SHP77 (cell line): Measurements from ENCODE around the gene IPO13.

ENCODE experiments used
- DNase-seq, 2 experiments: peaks; one replicate each; lab custom pipeline; 2025; lab: John Stamatoyannopoulos, UW

IPO13 gene

DNA sequence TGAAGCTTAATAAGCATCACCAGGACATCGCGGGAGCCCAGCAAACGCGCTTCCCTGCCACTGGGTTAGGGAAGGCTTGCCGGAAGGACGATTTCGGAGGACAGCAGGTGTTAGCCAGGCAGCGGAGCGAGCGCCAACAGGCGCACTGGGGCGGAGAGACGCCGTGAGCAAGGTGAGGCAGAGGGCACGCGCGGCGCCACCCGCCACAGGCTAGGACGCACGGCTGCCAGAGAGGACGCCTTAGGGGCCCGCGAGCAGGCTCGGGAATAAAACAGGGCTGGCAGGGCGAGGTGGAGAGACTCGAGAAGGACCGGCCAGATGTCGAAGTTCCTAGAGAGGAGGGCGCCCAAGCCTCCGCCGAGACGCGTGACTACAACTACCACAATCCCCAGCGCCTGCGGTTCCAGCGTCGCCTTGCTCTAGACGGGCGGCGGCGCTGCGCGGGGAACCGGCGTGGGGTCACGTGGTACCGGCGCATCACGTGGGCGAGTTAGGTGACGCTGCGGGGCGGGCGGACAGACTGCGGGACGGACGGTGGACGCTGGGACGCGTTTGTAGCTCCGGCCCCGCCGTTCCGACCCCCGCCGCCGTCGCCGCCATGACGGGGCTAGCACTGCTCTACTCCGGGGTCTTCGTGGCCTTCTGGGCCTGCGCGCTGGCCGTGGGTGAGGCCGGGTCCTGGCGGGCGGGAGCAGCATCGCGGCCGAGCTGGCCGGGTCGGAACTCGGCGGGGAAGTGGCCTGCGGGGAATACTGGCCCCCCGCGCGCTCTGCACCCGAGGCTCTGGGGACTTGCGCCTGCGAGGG is 27.9 kb downstream of the IPO13 start, which contains the start of gene ATP6V0B:
TSS of gene ATP6V0B (plus strand) at position 518 of the 806 bp plus-strand sequence. CDS start at position 599, 81 bp downstream.
- DNase-seq: peak; percentile 85 to 94

DNA sequence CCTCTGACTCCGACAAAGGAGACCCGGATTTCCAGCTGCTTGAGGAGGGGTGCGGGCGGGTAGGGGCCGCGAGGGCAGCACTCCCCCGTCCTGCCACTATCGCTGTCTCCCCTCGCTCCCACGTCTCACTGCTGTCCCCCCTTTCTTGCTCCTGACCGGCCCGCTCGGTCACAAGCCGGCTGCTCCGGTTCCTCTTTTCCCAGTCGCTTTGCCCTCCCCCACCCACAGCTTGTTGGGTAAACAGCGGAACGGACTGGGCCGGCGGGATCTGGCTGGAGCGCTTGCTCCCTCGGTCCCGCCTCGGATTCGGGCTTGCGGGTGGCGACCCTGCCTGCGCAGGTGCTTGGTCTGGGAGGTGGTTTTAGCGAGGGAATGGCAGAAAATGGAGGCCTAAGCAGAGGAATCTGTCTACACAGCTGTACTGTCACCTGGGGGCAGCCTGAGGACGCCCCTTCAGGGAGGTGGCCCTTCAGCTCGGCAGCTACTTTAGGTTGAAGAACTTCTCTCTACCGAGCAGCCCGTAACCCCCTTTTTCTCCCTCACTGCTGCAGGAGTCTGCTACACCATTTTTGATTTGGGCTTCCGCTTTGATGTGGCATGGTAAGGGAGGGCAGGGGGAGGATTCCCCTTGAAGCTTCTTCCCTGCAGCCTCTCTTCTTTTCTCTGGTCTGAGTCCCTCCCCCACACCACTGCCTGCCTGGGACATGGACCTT is 28.7 kb downstream of the IPO13 start:
- DNase-seq: no peak

DNA sequence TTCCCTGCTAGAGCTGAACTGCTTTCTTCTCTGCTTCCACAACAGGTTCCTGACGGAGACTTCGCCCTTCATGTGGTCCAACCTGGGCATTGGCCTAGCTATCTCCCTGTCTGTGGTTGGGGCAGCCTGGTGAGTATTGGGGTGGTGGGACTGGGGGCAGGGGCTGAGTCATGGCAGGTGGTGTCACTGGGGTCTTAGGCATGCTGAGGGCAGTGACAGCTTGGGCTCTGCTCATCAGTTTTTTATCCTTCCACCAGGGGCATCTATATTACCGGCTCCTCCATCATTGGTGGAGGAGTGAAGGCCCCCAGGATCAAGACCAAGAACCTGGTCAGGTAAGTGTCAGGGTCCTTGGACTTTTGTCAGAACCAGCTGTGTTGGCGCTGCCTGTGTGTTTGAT is 29.3 kb downstream of the IPO13 start:
- no peak for DNase-seq

DNA sequence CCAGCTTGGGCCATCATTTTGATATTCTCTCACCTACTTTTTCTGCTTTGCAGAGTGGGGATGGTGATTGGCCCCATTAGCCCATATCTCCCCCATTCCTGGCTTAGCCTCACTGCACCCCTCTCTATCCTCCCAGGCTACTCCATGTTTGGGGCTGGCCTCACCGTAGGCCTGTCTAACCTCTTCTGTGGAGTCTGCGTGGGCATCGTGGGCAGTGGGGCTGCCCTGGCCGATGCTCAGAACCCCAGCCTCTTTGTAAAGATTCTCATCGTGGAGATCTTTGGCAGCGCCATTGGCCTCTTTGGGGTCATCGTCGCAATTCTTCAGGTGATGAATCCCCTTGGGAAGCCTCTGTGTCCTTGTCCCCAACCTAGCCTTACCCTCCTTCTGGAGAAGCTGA is 30.1 kb downstream of the IPO13 start:
- no peak for DNase-seq

GRCh38 chr1:43977376-43978263 is 30.9 kb downstream of the IPO13 start:
- no peak for DNase-seq

GRCh38 chr1:43978264-43978550 is 31.5 kb downstream of the IPO13 start:
- no peak for DNase-seq

DNA sequence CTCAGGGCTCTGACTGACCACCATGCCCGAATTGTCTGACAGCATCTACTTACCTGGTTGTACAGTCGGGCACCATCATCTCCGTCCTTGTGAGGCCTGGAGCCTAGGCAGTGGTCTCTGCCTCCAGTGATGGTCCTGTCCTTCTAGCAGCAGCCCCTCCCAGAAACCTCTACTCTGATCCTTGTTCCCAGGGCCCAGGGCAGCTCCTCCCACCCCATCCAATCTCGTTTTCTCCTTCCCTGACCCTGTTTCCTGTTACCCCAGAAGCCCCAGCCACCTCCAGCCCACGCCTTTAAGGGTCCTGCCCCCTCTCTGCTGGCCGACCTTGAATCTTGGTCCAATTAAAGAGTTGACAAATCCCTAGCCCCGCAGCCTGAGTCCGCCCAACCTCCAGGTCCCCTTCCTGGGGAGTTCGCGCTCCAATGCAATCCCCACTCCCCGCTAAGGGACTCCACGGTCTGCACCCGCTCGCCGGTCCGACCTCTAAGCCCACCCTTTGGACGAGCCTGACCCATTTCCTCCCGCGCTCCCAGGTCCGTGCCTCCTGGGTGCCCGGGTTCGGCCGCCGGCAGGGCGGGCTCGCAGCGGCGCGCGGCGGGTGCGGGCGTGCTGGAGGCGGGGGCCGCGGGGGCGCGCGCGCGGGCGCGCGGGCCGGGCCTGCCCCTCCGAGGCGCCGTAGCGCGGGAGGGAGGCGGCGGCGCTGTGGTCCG is 32.0 kb downstream of the IPO13 start, which contains the start of gene B4GALT2:
TSS of gene B4GALT2 (plus strand) at position 660 of the 710 bp plus-strand sequence. CDS start 1,951 bp downstream, outside the sequence.
- DNase-seq: peak in 1 of 2 experiments; percentile 39

- no peak for DNase-seq
Observed at GRCh38 chr1:43979261-43979527, 32.4 kb downstream of the IPO13 start.

GRCh38 chr1:43979528-43980254 is 32.9 kb downstream of the IPO13 start:
- no peak for DNase-seq

DNA sequence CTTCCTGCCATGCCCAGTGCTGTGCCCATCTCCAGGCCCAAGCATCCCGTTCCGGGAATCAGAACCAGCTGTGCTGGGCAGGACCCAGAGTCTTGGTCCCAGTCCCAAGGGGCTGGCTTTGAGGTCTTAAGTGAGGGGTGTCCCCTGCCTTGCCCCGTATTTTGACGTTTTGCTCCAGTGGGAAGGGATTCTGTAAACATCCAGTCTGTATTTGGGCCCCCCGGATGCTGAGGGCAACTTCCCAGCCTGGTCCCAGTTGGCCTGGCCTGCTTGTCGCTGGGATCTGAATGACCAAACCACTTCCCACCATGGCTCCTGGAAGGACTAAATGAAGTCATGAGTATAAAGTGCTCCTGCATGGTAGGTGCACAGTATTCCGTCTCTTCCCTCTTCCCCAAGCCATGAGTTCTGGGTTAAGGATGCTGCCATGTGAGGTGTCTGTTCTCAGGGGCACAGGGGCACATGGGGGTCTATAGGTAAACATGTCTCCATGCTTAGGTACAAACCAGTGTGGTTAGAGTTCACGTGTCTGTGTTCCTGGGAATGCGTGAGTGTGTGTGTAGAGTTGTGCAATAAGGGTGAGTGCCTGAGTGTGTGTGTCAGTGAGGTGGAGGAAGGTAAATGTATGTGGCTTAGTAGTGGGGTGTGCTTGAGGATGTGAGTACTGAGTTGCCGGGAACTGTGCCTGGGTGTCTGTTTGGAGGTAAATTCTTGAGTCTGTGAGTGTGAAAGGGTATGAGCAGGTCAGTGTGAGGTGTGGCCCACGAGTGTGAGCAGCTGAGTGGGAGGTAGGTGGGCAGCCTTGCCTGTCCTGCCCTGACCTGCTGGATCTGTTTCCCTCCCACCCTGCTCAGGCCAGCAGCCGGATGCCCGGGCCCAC is 33.7 kb downstream of the IPO13 start:
- DNase-seq: no peak

- DNase-seq: peak in 1 of 2 experiments; percentile 11
Observed at GRCh38 chr1:43981135-43981491, 34.4 kb downstream of the IPO13 start.

DNA sequence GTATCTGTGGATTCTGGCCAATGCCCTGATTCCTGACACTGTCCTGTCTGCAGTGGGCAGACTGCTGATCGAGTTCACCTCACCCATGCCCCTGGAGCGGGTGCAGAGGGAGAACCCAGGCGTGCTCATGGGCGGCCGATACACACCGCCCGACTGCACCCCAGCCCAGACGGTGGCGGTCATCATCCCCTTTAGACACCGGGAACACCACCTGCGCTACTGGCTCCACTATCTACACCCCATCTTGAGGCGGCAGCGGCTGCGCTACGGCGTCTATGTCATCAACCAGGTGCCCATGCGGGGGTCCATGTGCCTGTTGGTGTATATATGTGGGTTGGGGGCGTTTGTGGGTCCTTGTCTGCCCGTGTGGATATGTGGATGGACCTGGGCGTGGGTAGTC is 34.9 kb downstream of the IPO13 start:
- DNase-seq: no peak

GRCh38 chr1:43982241-43982640 is 35.5 kb downstream of the IPO13 start:
- DNase-seq: no peak

- DNase-seq: no peak
Observed at GRCh38 chr1:43982808-43983207, 36.1 kb downstream of the IPO13 start.

GRCh38 chr1:43983253-43983899 is 36.6 kb downstream of the IPO13 start:
- no peak for DNase-seq

DNA sequence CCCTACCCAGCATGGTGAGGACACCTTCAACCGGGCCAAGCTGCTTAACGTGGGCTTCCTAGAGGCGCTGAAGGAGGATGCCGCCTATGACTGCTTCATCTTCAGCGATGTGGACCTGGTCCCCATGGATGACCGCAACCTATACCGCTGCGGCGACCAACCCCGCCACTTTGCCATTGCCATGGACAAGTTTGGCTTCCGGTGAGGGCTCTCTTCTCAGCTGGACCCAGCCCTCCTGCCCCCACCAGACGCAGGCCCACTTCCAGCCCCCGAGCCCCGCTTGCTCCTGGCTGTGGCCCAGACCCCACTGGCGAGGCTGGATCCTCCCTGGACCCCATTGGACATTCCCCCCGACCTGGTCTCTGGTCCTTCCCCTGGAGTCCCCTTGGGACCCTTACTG is 38.1 kb downstream of the IPO13 start:
- no peak for DNase-seq

GRCh38 chr1:43985984-43986595 is 39.3 kb downstream of the IPO13 start:
- DNase-seq: no peak

GRCh38 chr1:43986712-43987111 is 40.0 kb downstream of the IPO13 start:
- DNase-seq: no peak

GRCh38 chr1:43987159-43987902 is 40.6 kb downstream of the IPO13 start:
- no peak for DNase-seq
